DND-41 (cell line): Measurements from ENCODE around the gene SLC6A18.

ENCODE experiments used
- CTCF ChIP-seq: IDR thresholded peaks from 2 replicates; pipeline ENCODE4 v1.5.1; 2012; ENCODE audit warnings: borderline replicate concordance, low read length, moderate library complexity, mild to moderate bottlenecking; ENCODE audit not compliant: poor library complexity, severe bottlenecking; ENCODE audit errors: extremely low read depth
- EZH2 ChIP-seq: IDR thresholded peaks from 3 replicates; pipeline ENCODE4 v1.6.1; 2012; ENCODE audit warnings: borderline replicate concordance, low read depth, mild to moderate bottlenecking, moderate library complexity, low read length, inconsistent platforms; ENCODE audit not compliant: severe bottlenecking

- TF ChIP-seq CTCF (no peak), EZH2 (no peak)
Measured at GRCh38 chr5:1294206-1294834, 69.1 kb downstream of the SLC6A18 start.
